ENCODE data around the gene MPPE1.

The MPPE1 gene

GRCh38 chr18:11884396-11885030 is 23.6 kb downstream of the MPPE1 start:
- DNase-seq (ENCODE audit: low spot score), result no peak

- no peak for DNase-seq (ENCODE audit: low spot score)
These were observed 25.0 kb downstream of the MPPE1 start for GRCh38 chr18:11883153-11883552.

- no peak for DNase-seq (ENCODE audit: low spot score)
These were observed 25.5 kb downstream of the MPPE1 start for GRCh38 chr18:11882636-11883035.

- no peak for DNase-seq (ENCODE audit: low spot score)
These were observed 27.4 kb downstream of the MPPE1 start for GRCh38 chr18:11880586-11881304.

GRCh38 chr18:11877497-11878135 is 30.5 kb downstream of the MPPE1 start:
- DNase-seq (ENCODE audit: low spot score), result no peak

- no peak for DNase-seq (ENCODE audit: low spot score)
These were observed 33.4 kb downstream of the MPPE1 start for GRCh38 chr18:11874676-11875075.

GRCh38 chr18:11873670-11874340 is 34.3 kb downstream of the MPPE1 start:
- no peak for DNase-seq (ENCODE audit: low spot score)

- no peak for DNase-seq (ENCODE audit: low spot score)
These were observed 35.5 kb downstream of the MPPE1 start for GRCh38 chr18:11872479-11873136.

GRCh38 chr18:11871501-11871900 is 36.6 kb downstream of the MPPE1 start:
- peak; percentile 15 for DNase-seq (ENCODE audit: low spot score)

- DNase-seq (ENCODE audit: low spot score), result no peak
These were observed 39.9 kb downstream of the MPPE1 start for GRCh38 chr18:11868230-11868629.

- no peak for DNase-seq (ENCODE audit: low spot score)
These were observed 41.4 kb downstream of the MPPE1 start for GRCh38 chr18:11866764-11867163.

- DNase-seq (ENCODE audit: low spot score), result no peak
These were observed 41.8 kb downstream of the MPPE1 start for GRCh38 chr18:11866329-11866728.

- no peak for DNase-seq (ENCODE audit: low spot score)
These were observed 43.0 kb downstream of the MPPE1 start for GRCh38 chr18:11865071-11865470.

GRCh38 chr18:11864471-11864870 is 43.6 kb downstream of the MPPE1 start:
- no peak for DNase-seq (ENCODE audit: low spot score)

GRCh38 chr18:11862468-11863137 is 45.5 kb downstream of the MPPE1 start:
- DNase-seq (ENCODE audit: low spot score), result no peak

- DNase-seq (ENCODE audit: low spot score), result no peak
These were observed 46.4 kb downstream of the MPPE1 start for GRCh38 chr18:11861583-11862288.

- no peak for DNase-seq (ENCODE audit: low spot score)
These were observed 47.3 kb downstream of the MPPE1 start for GRCh38 chr18:11860594-11861450.

- no peak for DNase-seq (ENCODE audit: low spot score)
These were observed 48.2 kb downstream of the MPPE1 start for GRCh38 chr18:11859903-11860407.

- no peak for DNase-seq (ENCODE audit: low spot score)
These were observed 48.8 kb downstream of the MPPE1 start for GRCh38 chr18:11859282-11859830.
